NAMALWA (cell line): ENCODE data around the gene UBA5.

Experiments
- DNase-seq: peaks from one replicate; pipeline ENCODE4 v3.0.0-alpha.2; 2015; ENCODE audit warnings: low spot score

UBA5 gene

DNA sequence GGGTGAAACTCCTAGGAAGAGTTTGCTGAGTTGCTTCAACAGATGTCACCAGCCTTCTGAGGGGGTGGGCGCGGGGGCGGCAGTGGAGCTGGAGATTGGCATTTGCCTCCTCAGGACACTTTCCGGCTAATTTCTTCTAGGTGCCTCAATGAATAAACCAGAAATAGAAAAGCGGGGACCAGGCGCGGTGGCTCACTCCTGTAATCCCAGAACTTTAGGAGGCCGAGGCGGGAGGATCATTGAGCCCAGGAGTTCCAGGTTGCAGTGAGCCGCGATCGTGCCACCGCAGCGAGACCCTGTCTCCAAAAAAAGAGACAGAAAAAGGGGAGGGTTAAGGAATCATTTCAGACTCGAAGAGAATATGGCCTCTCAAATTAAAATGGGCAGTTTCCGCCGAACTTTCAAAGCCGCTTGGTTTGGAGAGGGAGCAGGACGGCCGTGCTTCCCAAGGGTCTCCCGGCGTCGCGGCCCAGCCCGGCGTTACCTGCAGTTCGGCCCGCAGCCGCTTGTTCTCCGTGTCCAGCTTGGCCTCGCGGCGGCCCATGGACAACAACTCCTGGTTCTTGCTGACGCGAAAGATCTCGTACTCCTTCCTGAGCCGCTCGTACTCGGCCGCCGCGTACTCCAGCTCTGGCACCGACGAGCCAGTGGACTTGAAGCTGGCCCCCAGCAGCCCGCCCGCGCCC, 61.5 kb downstream of the UBA5 start:
- no peak for DNase-seq

- DNase-seq, result peak; percentile 91
Measured at GRCh38 chr3:132722165-132723023, 62.3 kb downstream of the UBA5 start, which contains the start of gene NPHP3. TSS of gene NPHP3 (minus strand) at chr3:132722409. CDS start at chr3:132722355, 54 bp downstream.

DNA sequence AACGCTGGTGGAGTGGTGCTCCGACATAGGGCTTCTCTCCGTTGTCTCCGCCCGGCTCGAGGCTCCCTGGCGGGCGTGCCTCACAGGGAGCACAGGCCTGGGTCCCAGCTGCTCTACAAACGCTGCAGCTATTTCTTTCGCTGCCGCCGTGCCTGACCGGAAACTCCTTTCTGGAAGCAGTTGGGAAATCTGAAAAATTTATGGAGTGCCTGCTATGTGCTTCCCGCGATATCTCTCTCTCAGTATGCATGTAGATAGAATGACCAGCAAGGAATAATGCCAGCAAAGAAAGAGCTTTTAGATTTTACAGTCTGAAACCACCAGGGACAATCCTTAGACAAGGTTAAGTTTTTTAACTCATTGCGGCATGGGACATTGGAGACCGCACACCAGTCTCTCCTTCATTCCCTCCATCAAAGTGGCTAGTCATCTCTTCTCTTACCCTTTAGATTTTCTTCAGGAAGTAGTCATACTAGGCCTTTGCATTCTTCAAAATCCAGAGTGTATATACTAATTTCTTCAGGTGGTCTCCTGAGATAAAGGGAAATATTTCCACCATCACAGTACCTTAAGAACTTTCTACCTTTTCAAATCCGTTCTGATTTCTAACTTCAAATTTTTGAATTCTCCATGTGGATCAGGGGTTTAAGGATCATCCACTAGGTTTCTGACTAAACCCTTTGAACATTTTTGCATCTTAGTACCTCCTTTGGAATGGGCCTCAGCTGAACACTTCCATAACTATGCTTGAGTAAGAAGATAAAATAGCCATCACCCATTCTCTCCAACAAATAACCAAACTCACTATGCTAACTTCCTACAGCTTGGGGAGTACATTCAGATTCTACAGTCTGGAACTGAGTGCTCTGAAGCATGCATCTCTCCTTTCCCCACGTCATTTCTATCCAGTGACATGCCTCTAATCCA, 63.2 kb downstream of the UBA5 start:
- no peak for DNase-seq

DNA sequence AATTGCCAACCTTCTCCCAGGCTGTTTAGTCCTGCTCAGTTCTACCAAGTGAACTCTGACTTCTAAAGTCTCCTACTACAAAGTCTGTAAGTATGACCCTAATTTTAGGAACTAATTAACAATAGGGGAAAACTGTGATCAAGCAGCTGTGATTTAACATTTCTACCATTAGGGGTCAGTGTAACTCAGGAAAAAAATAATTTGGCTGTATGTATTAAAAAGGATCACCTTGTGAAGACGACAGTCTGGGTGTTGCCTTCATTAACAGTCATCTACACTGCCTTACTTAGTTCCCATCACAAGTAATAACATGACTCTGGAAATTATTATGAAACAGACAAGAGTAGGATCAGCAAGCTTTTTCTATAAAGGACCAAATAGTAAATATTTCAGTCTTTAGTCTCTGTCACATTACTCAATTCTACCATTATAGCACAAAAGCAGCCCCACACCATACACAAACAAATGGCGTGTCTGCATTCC, 66.3 kb downstream of the UBA5 start:
- peak; percentile 86 for DNase-seq
